Measurements from ENCODE around the gene ZNF277. TPM values are rescaled to one million over a fixed set of nuclear protein-coding genes. Genes with fewer than 3 reads are reported as not detected.

The ZNF277 gene
- total and polyA plus RNA-seq, 4 donors = 7.8 to 23.5 (median 14.5) TPM

DNA sequence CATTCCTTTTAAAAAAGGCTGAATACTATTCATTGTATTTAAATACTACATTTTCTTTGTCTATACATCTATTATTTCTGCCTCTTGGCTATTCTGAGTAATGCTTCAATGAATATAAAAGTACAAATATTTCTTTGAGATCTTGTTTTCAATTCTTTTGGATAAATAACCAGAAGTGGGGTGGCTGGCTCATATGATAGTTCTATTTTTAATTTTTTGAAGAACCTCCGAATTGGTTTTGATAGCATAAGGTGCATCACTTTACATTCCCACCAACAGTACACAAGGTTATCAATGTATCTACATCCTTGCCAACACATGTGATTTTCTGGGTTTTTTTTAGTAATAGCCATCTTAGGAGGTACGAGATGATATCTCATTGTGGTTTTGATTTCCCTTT is 72.5 kb downstream of the ZNF277 start:
- Histone ChIP-seq H3K36me3 (ENCODE audit: control insufficient read depth in 4 of 4, insufficient read depth in 3 of 4, low read depth in 1 of 4, low read length in 3 of 4) (no peaks in the 10 kb centered on the region), H3K9me3 (ENCODE audit: control insufficient read depth in 4 of 4, low read length in 3 of 4) (no peaks in the 10 kb centered on the region), H3K4me1 (ENCODE audit: control insufficient read depth in 4 of 4, insufficient read depth in 4 of 4, low read length in 3 of 4) (peaks cover 0 to 1% (median 0%) of the 10 kb centered on the region in 4 donors), H3K27me3 (ENCODE audit: control insufficient read depth in 4 of 4, insufficient read depth in 4 of 4, low read length in 3 of 4) (no peaks in the 10 kb centered on the region), H3K4me3 (ENCODE audit: low read depth in 1 of 3, low read length in 3 of 3) (no peak overlapping the region), H3K27ac (ENCODE audit: low read depth in 1 of 2, low read length in 2 of 2) (no peak overlapping the region), H3K9ac (ENCODE audit: low read depth in 1 of 2, low read length in 2 of 2) (no peak overlapping the region)
- no peak for DNase-seq (ENCODE audit: low spot score)
- WGBS = 91% methylated on average over 2 of the region's 2 CpGs
- no peak for TF ChIP-seq JUND (IDR thresholded peaks at IDR 0.05)
- TF ChIP-seq, protein P1, sequence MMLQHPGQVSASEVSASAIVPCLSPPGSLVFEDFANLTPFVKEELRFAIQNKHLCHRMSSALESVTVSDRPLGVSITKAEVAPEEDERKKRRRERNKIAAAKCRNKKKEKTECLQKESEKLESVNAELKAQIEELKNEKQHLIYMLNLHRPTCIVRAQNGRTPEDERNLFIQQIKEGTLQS (IDR thresholded peaks at IDR 0.05) = no peak
- TF ChIP-seq SP1 (IDR thresholded peaks at IDR 0.05) = no peak
- no peak for TF ChIP-seq EGR1 (IDR thresholded peaks at IDR 0.05; ENCODE audit: low read depth in 2 of 2)
- TF ChIP-seq HNF4A (conservative IDR thresholded peaks at IDR 0.05) = no peak
- TF ChIP-seq HNF4G (IDR thresholded peaks at IDR 0.05) = no peak
- TF ChIP-seq NR2F2 (IDR thresholded peaks at IDR 0.05) = no peak
- no peak for TF ChIP-seq RAD21 (IDR thresholded peaks at IDR 0.05)
- no peak for TF ChIP-seq RXRA (IDR thresholded peaks at IDR 0.05)
- TF ChIP-seq, protein P2, sequence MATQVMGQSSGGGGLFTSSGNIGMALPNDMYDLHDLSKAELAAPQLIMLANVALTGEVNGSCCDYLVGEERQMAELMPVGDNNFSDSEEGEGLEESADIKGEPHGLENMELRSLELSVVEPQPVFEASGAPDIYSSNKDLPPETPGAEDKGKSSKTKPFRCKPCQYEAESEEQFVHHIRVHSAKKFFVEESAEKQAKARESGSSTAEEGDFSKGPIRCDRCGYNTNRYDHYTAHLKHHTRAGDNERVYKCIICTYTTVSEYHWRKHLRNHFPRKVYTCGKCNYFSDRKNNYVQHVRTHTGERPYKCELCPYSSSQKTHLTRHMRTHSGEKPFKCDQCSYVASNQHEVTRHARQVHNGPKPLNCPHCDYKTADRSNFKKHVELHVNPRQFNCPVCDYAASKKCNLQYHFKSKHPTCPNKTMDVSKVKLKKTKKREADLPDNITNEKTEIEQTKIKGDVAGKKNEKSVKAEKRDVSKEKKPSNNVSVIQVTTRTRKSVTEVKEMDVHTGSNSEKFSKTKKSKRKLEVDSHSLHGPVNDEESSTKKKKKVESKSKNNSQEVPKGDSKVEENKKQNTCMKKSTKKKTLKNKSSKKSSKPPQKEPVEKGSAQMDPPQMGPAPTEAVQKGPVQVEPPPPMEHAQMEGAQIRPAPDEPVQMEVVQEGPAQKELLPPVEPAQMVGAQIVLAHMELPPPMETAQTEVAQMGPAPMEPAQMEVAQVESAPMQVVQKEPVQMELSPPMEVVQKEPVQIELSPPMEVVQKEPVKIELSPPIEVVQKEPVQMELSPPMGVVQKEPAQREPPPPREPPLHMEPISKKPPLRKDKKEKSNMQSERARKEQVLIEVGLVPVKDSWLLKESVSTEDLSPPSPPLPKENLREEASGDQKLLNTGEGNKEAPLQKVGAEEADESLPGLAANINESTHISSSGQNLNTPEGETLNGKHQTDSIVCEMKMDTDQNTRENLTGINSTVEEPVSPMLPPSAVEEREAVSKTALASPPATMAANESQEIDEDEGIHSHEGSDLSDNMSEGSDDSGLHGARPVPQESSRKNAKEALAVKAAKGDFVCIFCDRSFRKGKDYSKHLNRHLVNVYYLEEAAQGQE (IDR thresholded peaks at IDR 0.05) = no peak

DNA sequence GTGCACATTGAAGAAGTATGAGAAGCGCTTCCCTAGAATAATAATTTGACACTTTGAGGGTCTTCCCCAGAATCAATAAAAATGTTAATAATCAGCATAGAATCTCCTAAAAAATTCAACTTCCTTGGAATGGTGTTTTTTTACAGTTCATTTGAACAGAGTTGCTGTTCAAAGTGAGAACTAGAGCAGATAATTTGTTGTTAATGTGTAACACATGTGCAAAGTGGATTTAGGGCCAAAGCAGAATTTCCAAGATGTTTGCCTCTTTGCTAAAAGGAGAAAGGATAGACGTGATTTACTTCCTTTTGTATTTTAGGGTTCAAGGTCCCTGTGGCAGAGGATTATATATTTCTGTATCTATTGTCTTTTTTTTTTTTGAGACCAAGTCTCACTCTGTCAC is 73.8 kb downstream of the ZNF277 start:
- no peak for DNase-seq (ENCODE audit: low spot score)
- peaks cover 0 to 1% (median 0%) of the 10 kb centered on the region in 4 donors for H3K4me1 ChIP-seq (ENCODE audit: control insufficient read depth in 4 of 4, insufficient read depth in 4 of 4, low read length in 3 of 4)
- H3K9me3 ChIP-seq (ENCODE audit: control insufficient read depth in 4 of 4, low read length in 3 of 4) = no peaks in the 10 kb centered on the region
- H3K9ac ChIP-seq (ENCODE audit: low read depth in 1 of 2, low read length in 2 of 2) = no peak overlapping the region
- H3K36me3 ChIP-seq (ENCODE audit: control insufficient read depth in 4 of 4, insufficient read depth in 3 of 4, low read depth in 1 of 4, low read length in 3 of 4) = no peaks in the 10 kb centered on the region
- H3K27ac ChIP-seq (ENCODE audit: low read depth in 1 of 2, low read length in 2 of 2) = no peak overlapping the region
- no peaks in the 10 kb centered on the region for H3K27me3 ChIP-seq (ENCODE audit: control insufficient read depth in 4 of 4, insufficient read depth in 4 of 4, low read length in 3 of 4)
- no peak overlapping the region for H3K4me3 ChIP-seq (ENCODE audit: low read depth in 1 of 3, low read length in 3 of 3)
- WGBS = 81% methylated on average over 2 of the region's 2 CpGs
- TF ChIP-seq MAX (IDR thresholded peaks at IDR 0.05) (no peak), SP1 (IDR thresholded peaks at IDR 0.05) (no peak), GABPA (IDR thresholded peaks at IDR 0.05 in 1 of 2, conservative IDR thresholded peaks at IDR 0.05 in 1 of 2) (no peak), RXRA (IDR thresholded peaks at IDR 0.05) (no peak), YY1 (IDR thresholded peaks at IDR 0.05) (no peak), HNF4A (conservative IDR thresholded peaks at IDR 0.05) (no peak), TAF1 (conservative IDR thresholded peaks at IDR 0.05) (no peak), FOXA2 (IDR thresholded peaks at IDR 0.05) (no peak), HNF4G (IDR thresholded peaks at IDR 0.05) (no peak), RAD21 (IDR thresholded peaks at IDR 0.05) (no peak), NR2F2 (IDR thresholded peaks at IDR 0.05) (no peak), EGR1 (IDR thresholded peaks at IDR 0.05; ENCODE audit: low read depth in 2 of 2) (no peak)
- TF ChIP-seq, protein P3, sequence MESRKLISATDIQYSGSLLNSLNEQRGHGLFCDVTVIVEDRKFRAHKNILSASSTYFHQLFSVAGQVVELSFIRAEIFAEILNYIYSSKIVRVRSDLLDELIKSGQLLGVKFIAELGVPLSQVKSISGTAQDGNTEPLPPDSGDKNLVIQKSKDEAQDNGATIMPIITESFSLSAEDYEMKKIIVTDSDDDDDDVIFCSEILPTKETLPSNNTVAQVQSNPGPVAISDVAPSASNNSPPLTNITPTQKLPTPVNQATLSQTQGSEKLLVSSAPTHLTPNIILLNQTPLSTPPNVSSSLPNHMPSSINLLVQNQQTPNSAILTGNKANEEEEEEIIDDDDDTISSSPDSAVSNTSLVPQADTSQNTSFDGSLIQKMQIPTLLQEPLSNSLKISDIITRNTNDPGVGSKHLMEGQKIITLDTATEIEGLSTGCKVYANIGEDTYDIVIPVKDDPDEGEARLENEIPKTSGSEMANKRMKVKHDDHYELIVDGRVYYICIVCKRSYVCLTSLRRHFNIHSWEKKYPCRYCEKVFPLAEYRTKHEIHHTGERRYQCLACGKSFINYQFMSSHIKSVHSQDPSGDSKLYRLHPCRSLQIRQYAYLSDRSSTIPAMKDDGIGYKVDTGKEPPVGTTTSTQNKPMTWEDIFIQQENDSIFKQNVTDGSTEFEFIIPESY (IDR thresholded peaks at IDR 0.05) = no peak
- TF ChIP-seq, protein P1 (IDR thresholded peaks at IDR 0.05) = no peak
- TF ChIP-seq, protein P4, sequence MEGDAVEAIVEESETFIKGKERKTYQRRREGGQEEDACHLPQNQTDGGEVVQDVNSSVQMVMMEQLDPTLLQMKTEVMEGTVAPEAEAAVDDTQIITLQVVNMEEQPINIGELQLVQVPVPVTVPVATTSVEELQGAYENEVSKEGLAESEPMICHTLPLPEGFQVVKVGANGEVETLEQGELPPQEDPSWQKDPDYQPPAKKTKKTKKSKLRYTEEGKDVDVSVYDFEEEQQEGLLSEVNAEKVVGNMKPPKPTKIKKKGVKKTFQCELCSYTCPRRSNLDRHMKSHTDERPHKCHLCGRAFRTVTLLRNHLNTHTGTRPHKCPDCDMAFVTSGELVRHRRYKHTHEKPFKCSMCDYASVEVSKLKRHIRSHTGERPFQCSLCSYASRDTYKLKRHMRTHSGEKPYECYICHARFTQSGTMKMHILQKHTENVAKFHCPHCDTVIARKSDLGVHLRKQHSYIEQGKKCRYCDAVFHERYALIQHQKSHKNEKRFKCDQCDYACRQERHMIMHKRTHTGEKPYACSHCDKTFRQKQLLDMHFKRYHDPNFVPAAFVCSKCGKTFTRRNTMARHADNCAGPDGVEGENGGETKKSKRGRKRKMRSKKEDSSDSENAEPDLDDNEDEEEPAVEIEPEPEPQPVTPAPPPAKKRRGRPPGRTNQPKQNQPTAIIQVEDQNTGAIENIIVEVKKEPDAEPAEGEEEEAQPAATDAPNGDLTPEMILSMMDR (IDR thresholded peaks at IDR 0.05; ENCODE audit: low read depth, low read length, missing input control) = no peak
- TF ChIP-seq, protein P2 (IDR thresholded peaks at IDR 0.05) = no peak
